ENCODE results near the gene WAS. TPM values are rescaled to one million over a fixed set of nuclear protein-coding genes. Genes with fewer than 3 reads are reported as not detected.

WAS gene
- total RNA-seq (2022; extraction: Qiagen RNA extraction): 0.21 to 0.36 TPM (median 0.25 TPM) in 5 replicates

GRCh38 chrX:48683411-48683982 is at the start of gene WAS:
WAS (plus strand) TSS chrX:48683799; CDS start chrX:48683854, 55 bp downstream.

GRCh38 chrX:48696301-48696908 is 12.8 kb downstream of the WAS start, which contains the start of gene SUV39H1:
SUV39H1 (plus strand) TSS chrX:48696734; CDS start chrX:48696785, 51 bp downstream.

Other genes with a start within 250 kb of the WAS start
- gene SLC38A5, start 213.5 kb upstream of the WAS start, total RNA-seq (2022; extraction: Qiagen RNA extraction): 0.12 to 0.34 TPM (median 0.23 TPM) in 5 replicates
- 67.6 to 76.7 TPM (median 71.1 TPM) in 5 replicates for gene FTSJ1, start 207.6 kb upstream of the WAS start, total RNA-seq (2022; extraction: Qiagen RNA extraction)
- 15.4 to 18.8 TPM (median 17.6 TPM) in 5 replicates for gene PORCN, start 174.8 kb upstream of the WAS start, total RNA-seq (2022; extraction: Qiagen RNA extraction)
- 113 to 155 TPM (median 148 TPM) in 5 replicates for gene EBP, start 162.0 kb upstream of the WAS start, total RNA-seq (2022; extraction: Qiagen RNA extraction)
- 9.5 to 12.7 TPM (median 11.8 TPM) in 5 replicates for gene TBC1D25, start 144.1 kb upstream of the WAS start, total RNA-seq (2022; extraction: Qiagen RNA extraction)
- gene RBM3, start 109.3 kb upstream of the WAS start, total RNA-seq (2022; extraction: Qiagen RNA extraction): 297 to 439 TPM (median 349 TPM) in 5 replicates
- 56.5 to 88.9 TPM (median 81.1 TPM) in 5 replicates for gene WDR13, start 86.3 kb upstream of the WAS start, total RNA-seq (2022; extraction: Qiagen RNA extraction)
- 18.9 to 22.9 TPM (median 22.2 TPM) in 5 replicates for gene SUV39H1, start 12.9 kb downstream of the WAS start, total RNA-seq (2022; extraction: Qiagen RNA extraction)
- gene GLOD5, start 77.9 kb downstream of the WAS start, total RNA-seq (2022; extraction: Qiagen RNA extraction): not detected in 5 replicates
- gene GATA1, start 102.8 kb downstream of the WAS start, total RNA-seq (2022; extraction: Qiagen RNA extraction): not detected in 5 replicates
- gene HDAC6, start 118.3 kb downstream of the WAS start, total RNA-seq (2022; extraction: Qiagen RNA extraction): 23.3 to 33.1 TPM (median 28.3 TPM) in 5 replicates
- 0.09 to 0.18 TPM (median 0.12 TPM) in 4 of 5 replicates, not detected in the other for gene ERAS, start 142.7 kb downstream of the WAS start, total RNA-seq (2022; extraction: Qiagen RNA extraction)
- gene PCSK1N, start 151.8 kb downstream of the WAS start, total RNA-seq (2022; extraction: Qiagen RNA extraction): 17.4 to 54.0 TPM (median 47.3 TPM) in 5 replicates
- 92.5 to 116 TPM (median 108 TPM) in 5 replicates for gene TIMM17B, start 214.0 kb downstream of the WAS start, total RNA-seq (2022; extraction: Qiagen RNA extraction)
- gene PQBP1, start 214.1 kb downstream of the WAS start, total RNA-seq (2022; extraction: Qiagen RNA extraction): 91.3 to 118 TPM (median 100.0 TPM) in 5 replicates
- 53.3 to 73.9 TPM (median 72.1 TPM) in 5 replicates for gene SLC35A2, start 227.8 kb downstream of the WAS start, total RNA-seq (2022; extraction: Qiagen RNA extraction)
- 10.0 to 10.8 TPM (median 10.1 TPM) in 5 replicates for gene PIM2, start 235.2 kb downstream of the WAS start, total RNA-seq (2022; extraction: Qiagen RNA extraction)

Measured in A549 treated with CORT108297 at 1 μM for 4 hours (cell line).